HepG2 (cell line): ENCODE data around the gene SNX21. TPM values are rescaled to one million over a fixed set of nuclear protein-coding genes. Genes with fewer than 3 reads are reported as not detected.

Experiments
- EEA1 ChIP-seq: sonication (generic); formaldehyde crosslinking; IDR thresholded peaks from 2 replicates; pipeline ENCODE4 v1.5.1; 2020; ENCODE audit warnings: mild to moderate bottlenecking, missing genetic modification reagents, borderline replicate concordance
- FOXA1 ChIP-seq, 2 experiments: fragments of 450-650 bp in 1 of 2; sonication (generic) in 1 of 2; formaldehyde crosslinking in 1 of 2; IDR thresholded peaks; 2 replicates each; pipeline versions ENCODE4 v1.4.0 to v1.6.1; 2016 to 2020; ENCODE audit warnings: missing genetic modification reagents in 1 of 2
- HOXA9 ChIP-seq: sonication (generic); formaldehyde crosslinking; IDR thresholded peaks from 2 replicates; pipeline ENCODE4 v1.8.1; 2022; ENCODE audit warnings: missing genetic modification reagents, mild to moderate bottlenecking, moderate library complexity, borderline replicate concordance
- KAT7 ChIP-seq: IDR thresholded peaks from 2 replicates; pipeline ENCODE4 v1.6.1; 2018; ENCODE audit warnings: borderline replicate concordance, missing compliant biosample characterization
- KDM6A ChIP-seq: IDR thresholded peaks from 2 replicates; pipeline ENCODE4 v1.6.1; 2016; ENCODE audit warnings: low read depth
- MAFK ChIP-seq, 2 experiments: IDR thresholded peaks in 1 of 2; conservative IDR thresholded peaks in 1 of 2; 2 replicates each; pipeline ENCODE4 v1.6.1; 2011; ENCODE audit warnings: improper control_type of control experiment in 2 of 2, low read length in 2 of 2
- MEF2D ChIP-seq: sonication (generic); formaldehyde crosslinking; IDR thresholded peaks from 2 replicates; pipeline ENCODE4 v1.5.1; 2020; ENCODE audit warnings: mild to moderate bottlenecking, missing genetic modification reagents
- NFKBIZ ChIP-seq: IDR thresholded peaks from 2 replicates; pipeline ENCODE4 v1.6.1; 2018; ENCODE audit warnings: missing genetic modification reagents, missing compliant biosample characterization
- NR2F6 ChIP-seq, 2 experiments: IDR thresholded peaks; 2 replicates each; pipeline ENCODE4 v1.6.1; 2016; ENCODE audit warnings: antibody characterized with exemption in 1 of 2, mild to moderate bottlenecking in 1 of 2
- RORA ChIP-seq: sonication (generic); formaldehyde crosslinking; IDR thresholded peaks from 2 replicates; pipeline ENCODE4 v1.5.0; 2020; ENCODE audit warnings: mild to moderate bottlenecking, missing genetic modification reagents, moderate library complexity
- SRSF4 ChIP-seq: fragments of 200-400 bp; formaldehyde crosslinking; IDR thresholded peaks from one replicate; pipeline ENCODE4 v1.6.1; 2018; ENCODE audit warnings: mild to moderate bottlenecking, low read depth, low read length, moderate library complexity; ENCODE audit not compliant: poor library complexity, severe bottlenecking
- TBL1XR1 ChIP-seq: fragments of 150-350 bp; IDR thresholded peaks from 2 replicates; pipeline ENCODE4 v1.6.1; 2014; ENCODE audit warnings: borderline replicate concordance, low read length; ENCODE audit not compliant: partially characterized antibody
- ZBTB42 ChIP-seq: sonication (generic); formaldehyde crosslinking; IDR thresholded peaks from 2 replicates; pipeline ENCODE4 v1.5.0; 2020; ENCODE audit warnings: mild to moderate bottlenecking, missing genetic modification reagents
- ZKSCAN8 ChIP-seq: IDR thresholded peaks from 2 replicates; pipeline ENCODE4 v1.6.1; 2016; ENCODE audit warnings: borderline replicate concordance, missing genetic modification reagents, missing compliant biosample characterization
- ZNF180 ChIP-seq: sonication (generic); formaldehyde crosslinking; IDR thresholded peaks from 2 replicates; pipeline ENCODE4 v1.4.0; 2020; ENCODE audit warnings: low read depth, missing genetic modification reagents, borderline replicate concordance
- ZNF234 ChIP-seq: sonication (generic); formaldehyde crosslinking; conservative IDR thresholded peaks from 2 replicates; pipeline ENCODE4 v1.5.1; 2020; ENCODE audit warnings: mild to moderate bottlenecking, missing genetic modification reagents
- ZNF605 ChIP-seq: sonication (generic); formaldehyde crosslinking; IDR thresholded peaks from 2 replicates; pipeline ENCODE4 v1.8.0; 2022; ENCODE audit warnings: mild to moderate bottlenecking, missing genetic modification reagents
- ZSCAN30 ChIP-seq: sonication (generic); formaldehyde crosslinking; IDR thresholded peaks from 2 replicates; pipeline ENCODE4 v1.5.0; 2020; ENCODE audit warnings: mild to moderate bottlenecking, missing genetic modification reagents
- ZSCAN9 ChIP-seq: IDR thresholded peaks from 2 replicates; pipeline ENCODE4 v1.6.1; 2016; ENCODE audit warnings: borderline replicate concordance
- polyA plus RNA-seq, 8 experiments: library from polyadenylated mRNA; depleted of rRNA in 3 of 8; stranded (reverse) in 7 of 8; unstranded in 1 of 8; fragments of >200 nt; fragmentation: Illumina TruSeq in 4 of 8; extraction: Trizol in 4 of 8; gene quantifications; 2 replicates each; pipeline versions ENCODE4 v1.2.1 to v1.2.3, GENCODE V29; 2011 to 2016; ENCODE audit warnings: low read depth in 4 of 8, missing spikeins in 1 of 8, mixed read lengths in 1 of 8; ENCODE audit not compliant: insufficient read depth in 1 of 8
- total RNA-seq, 5 experiments: library from RNA; depleted of rRNA; stranded (reverse); fragments of >200 nt; fragmentation: Illumina TruSeq; extraction: Trizol; gene quantifications; 2 replicates each; pipeline ENCODE4 v1.2.3, GENCODE V29; 2016; ENCODE audit warnings: low read depth in 1 of 5
- TF ChIP-seq, protein P1 (sequence below): sonication (generic); formaldehyde crosslinking; conservative IDR thresholded peaks from 2 replicates; pipeline ENCODE4 v1.8.1; 2023; ENCODE audit warnings: missing genetic modification reagents
- TF ChIP-seq, protein P2 (sequence below): sonication (generic); formaldehyde crosslinking; IDR thresholded peaks from 2 replicates; pipeline ENCODE4 v1.5.0; 2020; ENCODE audit warnings: mild to moderate bottlenecking, missing genetic modification reagents, borderline replicate concordance
- TF ChIP-seq, protein P3 (sequence below): sonication (generic); formaldehyde crosslinking; IDR thresholded peaks from 2 replicates; pipeline ENCODE4 v1.8.0; 2022; ENCODE audit warnings: mild to moderate bottlenecking, missing genetic modification reagents; ENCODE audit not compliant: insufficient replicate concordance
- TF ChIP-seq, protein P4 (sequence below), 2 experiments: sonication (generic) in 1 of 2; formaldehyde crosslinking in 1 of 2; IDR thresholded peaks; 2 replicates each; pipeline versions ENCODE4 v1.4.0 to v1.6.1; 2018 to 2020; ENCODE audit warnings: missing genetic modification reagents in 2 of 2, borderline replicate concordance in 1 of 2, low read depth in 1 of 2, mild to moderate bottlenecking in 1 of 2, missing biosample characterization in 1 of 2

Gene SNX21
- total and polyA plus RNA-seq, 2 of the 13 experiments (the other 11 are each of a cell fraction or from before 2014, with no cell fraction given): 7.7 to 12.8 TPM

DNA sequence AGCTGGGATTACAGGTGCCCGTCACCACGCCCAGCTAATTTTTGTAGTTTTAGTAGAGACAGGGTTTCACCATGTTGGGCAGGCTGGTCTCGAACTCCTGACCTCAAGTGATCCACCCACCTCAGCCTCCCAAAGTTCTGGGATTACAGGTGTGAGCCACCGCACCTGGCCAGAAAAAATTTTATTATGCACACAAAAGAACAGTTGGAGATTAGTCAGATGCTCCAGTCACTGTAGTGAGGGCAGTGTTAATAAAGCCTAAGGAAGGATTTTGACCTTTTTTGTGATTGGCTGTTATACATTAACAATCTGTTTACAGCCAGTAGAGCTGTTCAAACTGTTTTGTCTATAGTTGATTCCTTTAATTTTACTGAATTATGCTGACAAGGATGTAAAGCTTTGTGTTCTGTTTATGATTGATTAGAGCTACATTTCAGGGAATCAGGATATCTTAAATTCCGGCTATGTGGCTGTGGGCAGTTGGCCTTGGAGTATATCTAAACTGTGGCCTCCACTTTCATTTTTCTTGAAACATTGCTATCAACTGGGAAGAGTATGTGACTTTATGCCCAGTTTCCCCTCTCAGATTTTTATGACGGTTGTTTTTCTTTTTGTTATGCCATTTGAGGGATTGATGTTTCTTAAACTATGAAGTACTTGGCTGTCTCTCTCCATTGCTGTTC is 33.7 kb downstream of the SNX21 start (continued):
- no peak for TF ChIP-seq KDM6A (CRISPR knock-in tag)
- no peak for TF ChIP-seq ZKSCAN8
- TF ChIP-seq, protein P1, sequence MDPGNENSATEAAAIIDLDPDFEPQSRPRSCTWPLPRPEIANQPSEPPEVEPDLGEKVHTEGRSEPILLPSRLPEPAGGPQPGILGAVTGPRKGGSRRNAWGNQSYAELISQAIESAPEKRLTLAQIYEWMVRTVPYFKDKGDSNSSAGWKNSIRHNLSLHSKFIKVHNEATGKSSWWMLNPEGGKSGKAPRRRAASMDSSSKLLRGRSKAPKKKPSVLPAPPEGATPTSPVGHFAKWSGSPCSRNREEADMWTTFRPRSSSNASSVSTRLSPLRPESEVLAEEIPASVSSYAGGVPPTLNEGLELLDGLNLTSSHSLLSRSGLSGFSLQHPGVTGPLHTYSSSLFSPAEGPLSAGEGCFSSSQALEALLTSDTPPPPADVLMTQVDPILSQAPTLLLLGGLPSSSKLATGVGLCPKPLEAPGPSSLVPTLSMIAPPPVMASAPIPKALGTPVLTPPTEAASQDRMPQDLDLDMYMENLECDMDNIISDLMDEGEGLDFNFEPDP (CRISPR knock-in tag): no peak
- no peak for TF ChIP-seq RORA (CRISPR knock-in tag)
- no peak for TF ChIP-seq FOXA1 (IDR thresholded peaks at IDR 0.05)
- TF ChIP-seq FOXA1 (CRISPR knock-in tag; IDR thresholded peaks at IDR 0.05): no peak
- no peak for TF ChIP-seq NFKBIZ
- TF ChIP-seq HOXA9 (CRISPR knock-in tag): no peak
- TF ChIP-seq ZSCAN9 (CRISPR knock-in tag): no peak
- TF ChIP-seq ZNF234 (CRISPR knock-in tag): no peak
- no peak for TF ChIP-seq ZBTB42 (CRISPR knock-in tag)
- TF ChIP-seq TBL1XR1: no peak
- no peak for TF ChIP-seq ZSCAN30 (CRISPR knock-in tag)
- TF ChIP-seq MEF2D (CRISPR knock-in tag): no peak
- TF ChIP-seq EEA1: no peak
- no peak for TF ChIP-seq ZNF180 (CRISPR knock-in tag)
- peak; percentile 75 to 78 for TF ChIP-seq MAFK (conservative IDR thresholded peaks at IDR 0.05 in 1 of 2, IDR thresholded peaks at IDR 0.05 in 1 of 2; ENCODE audit: low read length in 2 of 2)
- TF ChIP-seq KAT7 (CRISPR knock-in tag): 0 out of 2 replicates have a peak, but pooled peaks have one; percentile 7
- TF ChIP-seq, protein P2, sequence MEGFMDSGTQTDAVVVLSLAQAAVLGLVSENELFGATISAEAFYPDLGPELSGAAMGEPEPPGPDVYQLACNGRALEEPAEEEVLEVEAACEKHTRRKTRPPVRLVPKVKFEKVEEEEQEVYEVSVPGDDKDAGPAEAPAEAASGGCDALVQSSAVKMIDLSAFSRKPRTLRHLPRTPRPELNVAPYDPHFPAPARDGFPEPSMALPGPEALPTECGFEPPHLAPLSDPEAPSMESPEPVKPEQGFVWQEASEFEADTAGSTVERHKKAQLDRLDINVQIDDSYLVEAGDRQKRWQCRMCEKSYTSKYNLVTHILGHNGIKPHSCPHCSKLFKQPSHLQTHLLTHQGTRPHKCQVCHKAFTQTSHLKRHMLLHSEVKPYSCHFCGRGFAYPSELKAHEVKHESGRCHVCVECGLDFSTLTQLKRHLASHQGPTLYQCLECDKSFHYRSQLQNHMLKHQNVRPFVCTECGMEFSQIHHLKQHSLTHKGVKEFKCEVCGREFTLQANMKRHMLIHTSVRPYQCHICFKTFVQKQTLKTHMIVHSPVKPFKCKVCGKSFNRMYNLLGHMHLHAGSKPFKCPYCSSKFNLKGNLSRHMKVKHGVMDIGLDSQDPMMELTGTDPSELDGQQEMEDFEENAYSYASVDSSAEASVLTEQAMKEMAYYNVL (CRISPR knock-in tag): no peak
- TF ChIP-seq NR2F6 (IDR thresholded peaks at IDR 0.05): no peak
- TF ChIP-seq NR2F6 (CRISPR knock-in tag; IDR thresholded peaks at IDR 0.05): 0 out of 2 replicates have a peak, but pooled peaks have one; percentile 15
- no peak for TF ChIP-seq SRSF4
- TF ChIP-seq, protein P3, sequence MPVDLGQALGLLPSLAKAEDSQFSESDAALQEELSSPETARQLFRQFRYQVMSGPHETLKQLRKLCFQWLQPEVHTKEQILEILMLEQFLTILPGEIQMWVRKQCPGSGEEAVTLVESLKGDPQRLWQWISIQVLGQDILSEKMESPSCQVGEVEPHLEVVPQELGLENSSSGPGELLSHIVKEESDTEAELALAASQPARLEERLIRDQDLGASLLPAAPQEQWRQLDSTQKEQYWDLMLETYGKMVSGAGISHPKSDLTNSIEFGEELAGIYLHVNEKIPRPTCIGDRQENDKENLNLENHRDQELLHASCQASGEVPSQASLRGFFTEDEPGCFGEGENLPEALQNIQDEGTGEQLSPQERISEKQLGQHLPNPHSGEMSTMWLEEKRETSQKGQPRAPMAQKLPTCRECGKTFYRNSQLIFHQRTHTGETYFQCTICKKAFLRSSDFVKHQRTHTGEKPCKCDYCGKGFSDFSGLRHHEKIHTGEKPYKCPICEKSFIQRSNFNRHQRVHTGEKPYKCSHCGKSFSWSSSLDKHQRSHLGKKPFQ: no peak
- TF ChIP-seq, protein P4, sequence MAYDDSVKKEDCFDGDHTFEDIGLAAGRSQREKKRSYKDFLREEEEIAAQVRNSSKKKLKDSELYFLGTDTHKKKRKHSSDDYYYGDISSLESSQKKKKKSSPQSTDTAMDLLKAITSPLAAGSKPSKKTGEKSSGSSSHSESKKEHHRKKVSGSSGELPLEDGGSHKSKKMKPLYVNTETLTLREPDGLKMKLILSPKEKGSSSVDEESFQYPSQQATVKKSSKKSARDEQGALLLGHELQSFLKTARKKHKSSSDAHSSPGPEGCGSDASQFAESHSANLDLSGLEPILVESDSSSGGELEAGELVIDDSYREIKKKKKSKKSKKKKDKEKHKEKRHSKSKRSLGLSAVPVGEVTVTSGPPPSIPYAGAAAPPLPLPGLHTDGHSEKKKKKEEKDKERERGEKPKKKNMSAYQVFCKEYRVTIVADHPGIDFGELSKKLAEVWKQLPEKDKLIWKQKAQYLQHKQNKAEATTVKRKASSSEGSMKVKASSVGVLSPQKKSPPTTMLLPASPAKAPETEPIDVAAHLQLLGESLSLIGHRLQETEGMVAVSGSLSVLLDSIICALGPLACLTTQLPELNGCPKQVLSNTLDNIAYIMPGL (CRISPR knock-in tag; IDR thresholded peaks at IDR 0.05; ENCODE audit: borderline replicate concordance in 1 of 2, low read depth in 1 of 2): no peak
- no peak for TF ChIP-seq ZNF605 (CRISPR knock-in tag)
